Esophagus muscularis mucosa (tissue), 4 donors: ENCODE data around the gene C5orf58.

ENCODE experiments used
- CTCF ChIP-seq, 3 experiments: fragments of 200-600 bp in 2 of 3; fragments of 450-650 bp in 1 of 3; sonication (generic) in 2 of 3; IDR thresholded peaks; one replicate each; pipeline ENCODE4 v1.5.1; 2017 to 2019; ENCODE audit warnings: antibody characterized with exemption in 3 of 3, mild to moderate bottlenecking in 2 of 3, moderate library complexity in 1 of 3
- EP300 ChIP-seq: sonication (generic); formaldehyde crosslinking; IDR thresholded peaks from one replicate; pipeline ENCODE4 v1.6.1; 2017; ENCODE audit warnings: antibody characterized with exemption
- POLR2A ChIP-seq: fragments of 450-650 bp; IDR thresholded peaks from one replicate; pipeline ENCODE4 v1.6.1; 2017; ENCODE audit warnings: antibody characterized with exemption, moderate library complexity, mild to moderate bottlenecking, low read depth
- POLR2AphosphoS5 ChIP-seq, 2 donors: sonication (generic); formaldehyde crosslinking; IDR thresholded peaks; one replicate each; pipeline ENCODE4 v1.6.1; 2017; ENCODE audit warnings: antibody characterized with exemption in 2 of 2

GRCh38 chr5:170289121-170289520 lies 56.3 kb downstream of the C5orf58 start:
- no peak for TF ChIP-seq POLR2A
- no peak for TF ChIP-seq CTCF (IDR thresholded peaks at IDR 0.05)
- TF ChIP-seq EP300: no peak
- no peak for TF ChIP-seq POLR2AphosphoS5 (IDR thresholded peaks at IDR 0.05)
